Left ventricle myocardium inferior (tissue), 1 donor: ENCODE measurements around the gene SLC44A5. TPM values are rescaled to one million over a fixed set of nuclear protein-coding genes. Genes with fewer than 3 reads are reported as not detected.

Source experiments
- DNase-seq: peaks from one replicate; pipeline ENCODE4 v3.0.0-alpha.2; 2020
- H3K27ac ChIP-seq: fragments of 200-600 bp; replicated peaks from 2 replicates; pipeline ENCODE4 v1.8.0; 2021
- H3K27me3 ChIP-seq: fragments of 200-600 bp; 2 replicates; pipeline ENCODE4 v1.8.0; 2021; ENCODE audit warnings: low read depth
- H3K36me3 ChIP-seq: fragments of 200-600 bp; 2 replicates; pipeline ENCODE4 v1.8.0; 2021
- H3K4me1 ChIP-seq: fragments of 200-600 bp; 2 replicates; pipeline ENCODE4 v1.8.0; 2021
- H3K4me3 ChIP-seq: fragments of 200-600 bp; 2 replicates; pipeline ENCODE4 v1.8.0; 2021; ENCODE audit warnings: mild to moderate bottlenecking, moderate library complexity
- H3K9me3 ChIP-seq: fragments of 200-600 bp; replicated peaks from 2 replicates; pipeline ENCODE4 v1.8.0; 2021
- intact Hi-C: fragments of 100-400 bp; cut with micrococcal nuclease; formaldehyde crosslinking; loops from one replicate; pipeline ENCODE4 v1.11.0; 2022
- total RNA-seq: library from RNA; stranded (reverse); fragmentation: NEBNext Ultra II Directional; extraction: Animal tissue kit (Norgen Biotek cat#: 25700); gene quantifications from one replicate; pipeline ENCODE4 v1.2.1, GENCODE V29; 2021
- TF ChIP-seq, protein P1 (sequence below): fragments of 200-600 bp; IDR thresholded peaks from 2 replicates; pipeline ENCODE4 v1.8.0; 2021; ENCODE audit warnings: antibody characterized with exemption, mild to moderate bottlenecking, borderline replicate concordance
- donor health status: DM: no; HTN: yes; CAD: no; lungs with severe emphysema.

The SLC44A5 gene
- total RNA-seq, 1 donor from 2014 or later = 0.58 TPM

DNA sequence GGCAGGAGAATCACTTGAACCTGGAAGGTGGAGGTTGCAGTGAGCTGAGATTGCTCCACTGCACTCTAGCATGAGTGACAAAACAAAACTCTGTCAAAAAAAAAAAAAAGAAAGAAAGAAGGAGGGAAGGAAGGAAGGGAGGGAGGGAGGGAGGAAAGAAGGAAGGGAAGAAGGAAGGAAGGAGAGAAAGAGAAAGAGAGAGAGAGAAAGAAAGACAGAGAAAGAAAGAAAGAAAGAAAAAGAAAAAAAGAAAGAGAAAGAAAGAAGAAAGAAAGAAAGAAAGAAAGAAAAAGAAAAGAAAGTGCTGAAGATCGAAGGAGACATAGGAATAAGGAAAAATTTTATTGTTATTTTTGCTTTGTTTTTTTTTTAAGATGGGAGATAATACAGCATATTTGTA is 166.7 kb downstream of the SLC44A5 start:
- no peak for DNase-seq
- intact Hi-C loops = no loop called here
- Histone ChIP-seq H3K4me3 (no peak overlapping the region), H3K27ac (no peak overlapping the region), H3K9me3 (no peaks in the 10 kb centered on the region), H3K36me3 (no peaks in the 10 kb centered on the region), H3K4me1 (no peaks in the 10 kb centered on the region), H3K27me3 (no peaks in the 10 kb centered on the region)
- TF ChIP-seq, protein P1, sequence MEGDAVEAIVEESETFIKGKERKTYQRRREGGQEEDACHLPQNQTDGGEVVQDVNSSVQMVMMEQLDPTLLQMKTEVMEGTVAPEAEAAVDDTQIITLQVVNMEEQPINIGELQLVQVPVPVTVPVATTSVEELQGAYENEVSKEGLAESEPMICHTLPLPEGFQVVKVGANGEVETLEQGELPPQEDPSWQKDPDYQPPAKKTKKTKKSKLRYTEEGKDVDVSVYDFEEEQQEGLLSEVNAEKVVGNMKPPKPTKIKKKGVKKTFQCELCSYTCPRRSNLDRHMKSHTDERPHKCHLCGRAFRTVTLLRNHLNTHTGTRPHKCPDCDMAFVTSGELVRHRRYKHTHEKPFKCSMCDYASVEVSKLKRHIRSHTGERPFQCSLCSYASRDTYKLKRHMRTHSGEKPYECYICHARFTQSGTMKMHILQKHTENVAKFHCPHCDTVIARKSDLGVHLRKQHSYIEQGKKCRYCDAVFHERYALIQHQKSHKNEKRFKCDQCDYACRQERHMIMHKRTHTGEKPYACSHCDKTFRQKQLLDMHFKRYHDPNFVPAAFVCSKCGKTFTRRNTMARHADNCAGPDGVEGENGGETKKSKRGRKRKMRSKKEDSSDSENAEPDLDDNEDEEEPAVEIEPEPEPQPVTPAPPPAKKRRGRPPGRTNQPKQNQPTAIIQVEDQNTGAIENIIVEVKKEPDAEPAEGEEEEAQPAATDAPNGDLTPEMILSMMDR = no peak

DNA sequence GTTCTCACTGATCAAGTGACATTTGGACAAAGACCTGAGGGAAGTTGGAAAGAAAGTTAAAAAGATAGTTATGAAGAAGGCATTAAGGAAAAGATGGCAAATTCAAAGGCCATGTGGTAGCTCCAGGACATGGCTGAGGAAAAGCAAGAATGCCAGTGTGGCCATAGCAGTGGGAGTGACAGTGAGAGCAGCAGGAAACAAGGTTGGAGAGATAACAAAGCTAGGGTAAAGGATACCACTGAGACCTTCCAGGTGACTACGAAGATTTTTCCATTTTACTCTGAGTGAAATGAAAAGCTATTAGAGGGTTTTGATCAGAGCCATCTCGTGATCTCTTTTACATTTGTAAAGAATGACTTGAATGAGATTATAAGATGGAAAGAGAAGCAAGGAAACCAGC is 170.6 kb downstream of the SLC44A5 start:
- Histone ChIP-seq H3K27ac (no peak overlapping the region), H3K4me3 (no peak overlapping the region), H3K36me3 (no peaks in the 10 kb centered on the region), H3K4me1 (no peaks in the 10 kb centered on the region), H3K27me3 (no peaks in the 10 kb centered on the region), H3K9me3 (no peaks in the 10 kb centered on the region)
- intact Hi-C loops = no loop called here
- TF ChIP-seq, protein P1 = no peak
- DNase-seq = no peak

DNA sequence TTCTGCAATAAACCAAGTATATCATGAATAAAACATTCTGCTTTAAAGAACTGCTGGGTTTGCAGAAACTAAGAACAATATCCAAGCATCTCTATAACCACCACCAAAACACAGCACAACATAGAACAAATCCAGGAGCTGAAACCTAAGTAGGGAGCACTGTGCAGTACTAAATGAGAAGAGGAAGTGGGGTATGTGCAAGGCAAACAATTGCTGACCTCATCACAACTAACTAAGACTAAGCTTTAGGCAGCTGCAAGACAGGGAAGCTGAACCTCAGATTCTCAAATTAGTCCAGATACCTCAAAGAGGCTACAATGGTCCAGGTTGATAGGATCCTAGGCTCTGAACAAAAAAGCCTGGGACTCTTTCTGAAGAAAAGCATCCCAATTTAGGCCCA is 172.6 kb downstream of the SLC44A5 start:
- no peak overlapping the region for H3K4me3 ChIP-seq

DNA sequence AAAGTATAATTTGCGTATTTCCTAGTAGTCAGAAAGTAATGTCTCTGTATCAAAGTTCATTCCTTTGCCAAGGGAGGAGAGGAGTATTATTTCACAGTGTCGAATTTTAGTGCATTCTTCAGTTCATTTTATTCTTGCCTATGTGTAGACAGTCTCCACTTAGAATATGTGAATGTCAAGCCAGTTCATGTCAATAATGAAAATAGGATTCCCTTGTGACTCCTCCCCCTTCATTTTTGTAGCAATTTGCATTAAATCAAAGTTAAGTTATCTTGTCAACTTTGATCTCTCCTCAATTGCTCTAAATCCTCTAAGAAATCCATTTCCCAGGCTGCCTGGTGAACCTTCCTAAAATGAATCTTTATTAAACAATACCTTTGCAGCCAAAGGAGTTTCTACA is 179.1 kb downstream of the SLC44A5 start:
- H3K4me3 ChIP-seq = no peak overlapping the region
- no peaks in the 10 kb centered on the region for H3K4me1 ChIP-seq
- no peak for DNase-seq
- TF ChIP-seq, protein P1 = no peak
- H3K27me3 ChIP-seq = no peaks in the 10 kb centered on the region
- intact Hi-C loops = no loop called here
- no peaks in the 10 kb centered on the region for H3K36me3 ChIP-seq
- H3K27ac ChIP-seq = no peak overlapping the region
- no peaks in the 10 kb centered on the region for H3K9me3 ChIP-seq

More for the DNA sequence above, 172.6 kb downstream of the SLC44A5 start:
- Histone ChIP-seq H3K27ac (no peak overlapping the region), H3K36me3 (no peaks in the 10 kb centered on the region), H3K9me3 (no peaks in the 10 kb centered on the region), H3K27me3 (no peaks in the 10 kb centered on the region), H3K4me1 (no peaks in the 10 kb centered on the region)
- TF ChIP-seq, protein P1 = no peak
- intact Hi-C loops = no loop called here
- DNase-seq = no peak

DNA sequence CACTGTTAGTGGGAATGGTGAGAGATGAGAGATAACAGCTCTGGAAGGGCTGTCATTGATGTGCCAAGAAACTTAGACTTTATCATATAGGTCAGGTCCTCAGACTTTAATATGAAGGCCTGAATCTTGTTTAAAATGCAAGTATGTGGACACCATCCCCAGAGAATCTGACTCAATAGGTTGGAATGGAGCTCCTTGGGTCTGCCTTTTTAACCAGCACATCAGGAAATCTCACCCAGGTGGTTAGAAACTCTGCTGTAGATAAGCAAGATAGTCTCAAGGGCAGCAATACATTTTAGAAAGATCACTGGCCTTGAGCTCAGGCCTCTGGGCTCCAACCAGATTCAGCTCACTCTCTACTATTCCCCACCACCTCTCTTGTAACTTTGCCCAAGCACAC is 180.4 kb downstream of the SLC44A5 start:
- intact Hi-C loops = no loop called here

More for the DNA sequence above, 180.4 kb downstream of the SLC44A5 start:
- H3K27me3 ChIP-seq = no peaks in the 10 kb centered on the region
- TF ChIP-seq, protein P1 = no peak
- H3K36me3 ChIP-seq = no peaks in the 10 kb centered on the region
- H3K4me1 ChIP-seq = no peaks in the 10 kb centered on the region
- no peak overlapping the region for H3K4me3 ChIP-seq
- no peak overlapping the region for H3K27ac ChIP-seq
- no peaks in the 10 kb centered on the region for H3K9me3 ChIP-seq
- no peak for DNase-seq
